Erythroblast (primary cell): ENCODE data around the gene MTG2.

Experiments
- DNase-seq, 2 experiments: peaks; one replicate each; lab custom pipeline; 2025; lab: John Stamatoyannopoulos, UW
- GATA1 ChIP-seq: IDR thresholded peaks from 2 replicates; pipeline ENCODE4 v1.6.1; 2011; ENCODE audit warnings: low read depth, mild to moderate bottlenecking, control low read depth, low read length, moderate library complexity
- POLR2A ChIP-seq: IDR thresholded peaks from 2 replicates; pipeline ENCODE4 v1.6.1; 2011; ENCODE audit warnings: mild to moderate bottlenecking, low read length

The MTG2 gene

GRCh38 chr20:62241506-62241905, 58.7 kb downstream of the MTG2 start:
- TF ChIP-seq GATA1 (no peak), POLR2A (no peak)
- DNase-seq, result no peak

GRCh38 chr20:62242176-62242575, 59.3 kb downstream of the MTG2 start:
- TF ChIP-seq GATA1 (no peak), POLR2A (no peak)
- no peak for DNase-seq

DNA sequence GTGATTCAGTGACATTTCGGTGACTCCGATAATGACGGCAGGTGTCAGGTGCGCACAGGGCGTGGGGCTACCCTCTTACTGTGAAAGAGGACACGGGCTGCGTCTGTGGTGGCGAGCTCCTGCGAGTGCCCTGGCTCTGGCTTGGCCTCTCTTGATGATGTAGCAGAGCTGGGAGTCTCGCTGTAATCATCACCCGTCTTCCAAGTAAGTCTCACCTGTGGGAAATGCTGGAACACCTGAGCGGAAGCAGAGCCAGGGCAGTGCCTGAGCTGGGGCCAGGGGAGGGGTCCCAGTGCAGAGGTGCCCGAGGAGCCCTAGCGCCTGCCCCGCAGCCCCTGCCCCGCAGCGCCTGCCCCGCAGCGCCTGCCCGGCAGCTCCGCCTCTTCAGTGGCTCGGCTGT, 60.3 kb downstream of the MTG2 start:
- no peak for TF ChIP-seq GATA1
- no peak for TF ChIP-seq POLR2A
- no peak for DNase-seq

DNA sequence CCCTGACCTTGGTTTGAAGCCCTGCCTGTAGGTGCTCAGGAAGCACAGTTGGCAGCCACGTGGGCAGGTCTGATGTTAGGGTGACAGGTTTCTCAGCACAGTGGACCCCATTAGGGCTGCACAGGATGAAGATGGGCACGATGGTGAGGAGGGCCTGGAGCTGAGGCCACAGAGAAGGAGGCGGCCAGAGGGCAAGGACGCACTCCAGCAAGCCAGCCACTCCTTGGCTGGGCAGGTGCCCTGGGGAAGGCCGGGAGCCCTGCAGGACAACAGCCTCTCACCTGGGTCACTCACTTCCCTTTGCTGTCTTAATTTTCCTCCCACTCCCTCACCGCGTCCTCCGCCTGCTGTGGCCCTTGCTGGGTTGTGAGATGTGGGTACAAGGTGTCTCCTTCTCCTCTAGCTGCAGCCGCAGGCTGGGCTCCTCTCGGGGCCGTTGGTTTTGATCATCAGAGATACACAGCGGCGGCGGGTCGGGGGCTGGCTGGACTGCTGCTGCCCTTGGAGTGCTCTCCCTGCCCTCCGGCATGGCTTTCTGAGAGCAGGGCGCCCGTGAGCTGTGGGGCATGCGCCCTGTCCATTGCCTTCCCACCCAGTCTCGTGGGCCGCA, 61.2 kb downstream of the MTG2 start:
- DNase-seq, result no peak
- TF ChIP-seq POLR2A (no peak), GATA1 (no peak)

DNA sequence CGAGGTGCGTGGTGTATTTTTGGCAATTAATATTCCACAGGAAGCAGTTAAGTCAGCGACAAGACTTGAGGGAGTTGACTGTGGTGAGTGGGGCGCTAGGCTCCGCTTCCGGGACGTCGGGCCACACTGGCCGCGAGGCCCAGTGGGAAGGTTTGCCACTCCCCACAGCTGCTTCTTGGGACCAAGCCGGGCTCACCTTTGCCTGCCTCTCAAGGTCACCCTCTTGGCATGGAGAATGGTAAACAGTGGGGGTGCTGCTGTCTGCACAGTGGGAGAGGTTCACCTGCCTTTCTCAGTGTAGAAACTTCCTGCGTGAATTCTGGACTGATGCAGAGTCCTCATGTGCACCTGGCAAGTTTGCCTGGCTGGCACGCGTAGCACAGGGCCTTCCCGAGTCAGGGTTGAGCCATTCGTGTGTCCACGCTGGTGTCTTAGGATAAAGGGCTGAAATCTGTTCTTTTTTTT, 61.8 kb downstream of the MTG2 start:
- no peak for TF ChIP-seq POLR2A
- TF ChIP-seq GATA1, result no peak
- DNase-seq, result no peak

- DNase-seq, result no peak
- TF ChIP-seq GATA1 (no peak), POLR2A (no peak)
Measured at GRCh38 chr20:62245911-62246280, 63.1 kb downstream of the MTG2 start.

GRCh38 chr20:62246431-62246830, 63.6 kb downstream of the MTG2 start:
- TF ChIP-seq GATA1 (no peak), POLR2A (no peak)
- no peak for DNase-seq

- DNase-seq, result no peak
- no peak for TF ChIP-seq GATA1
- TF ChIP-seq POLR2A, result no peak
Measured at GRCh38 chr20:62246872-62247652, 64.2 kb downstream of the MTG2 start.

- TF ChIP-seq GATA1 (no peak), POLR2A (no peak)
- no peak for DNase-seq
Measured at GRCh38 chr20:62248890-62249560, 66.2 kb downstream of the MTG2 start.

DNA sequence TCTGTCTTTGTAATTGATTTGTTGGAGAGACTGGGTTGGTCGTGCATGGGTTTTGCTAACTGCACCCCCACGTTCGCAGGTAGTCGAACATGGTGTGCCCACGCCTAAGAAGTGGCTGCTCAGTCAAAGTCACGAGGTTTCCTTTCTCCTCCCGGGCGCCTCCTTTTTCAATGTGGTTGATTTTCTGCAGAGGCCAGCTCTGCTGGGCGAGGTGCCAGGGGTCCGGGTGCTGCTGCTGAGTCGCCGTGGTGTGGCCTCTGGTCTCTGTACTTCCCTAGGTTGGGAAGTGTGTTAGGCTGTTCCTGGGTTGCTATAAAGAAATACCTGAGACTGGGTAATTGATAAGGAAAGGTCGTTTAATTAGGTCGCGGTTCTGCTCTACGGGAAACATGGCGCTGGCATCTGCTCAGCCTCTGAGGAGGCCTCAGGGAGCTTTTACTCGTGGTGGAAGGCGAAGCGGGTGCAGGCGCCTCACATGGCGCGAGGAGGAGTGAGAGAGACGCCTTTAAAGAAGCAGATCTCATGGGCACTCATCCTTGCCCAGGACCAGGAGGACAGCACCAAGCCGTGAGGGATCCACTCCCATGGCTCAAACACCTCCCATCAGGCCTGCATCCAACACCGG, 69.6 kb downstream of the MTG2 start:
- peak; percentile 66 to 68 for DNase-seq
- TF ChIP-seq GATA1 (no peak), POLR2A (no peak)
